GM19043 (cell line): ENCODE results near the gene TBCCD1.

Source experiments
- ATAC-seq: cut with Tn5 transposase; IDR thresholded peaks from one replicate; pipeline ENCODE4 v1.9.1; 2021; ENCODE audit warnings: low read depth; ENCODE audit not compliant: unreplicated experiment

TBCCD1 gene

DNA sequence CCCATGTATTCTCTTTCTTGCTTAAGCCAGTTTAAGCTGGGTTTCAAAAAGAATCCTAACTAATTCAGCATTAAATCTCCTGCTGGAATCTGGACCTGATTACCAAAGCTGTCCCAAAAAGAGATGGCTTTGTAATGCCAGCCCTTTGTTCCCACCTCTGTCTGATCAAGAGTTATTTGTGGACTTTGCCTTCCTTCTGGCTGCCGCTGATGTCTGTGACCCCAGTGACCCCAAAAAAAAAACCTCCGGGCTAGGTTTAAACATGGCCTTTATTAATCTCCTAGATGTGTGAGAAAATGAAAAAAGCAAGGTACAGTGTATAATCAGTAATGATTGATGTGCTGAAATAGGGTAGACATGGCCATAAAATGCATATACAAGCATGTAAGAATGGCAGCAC, 43.7 kb downstream of the TBCCD1 start:
- no peak for ATAC-seq

DNA sequence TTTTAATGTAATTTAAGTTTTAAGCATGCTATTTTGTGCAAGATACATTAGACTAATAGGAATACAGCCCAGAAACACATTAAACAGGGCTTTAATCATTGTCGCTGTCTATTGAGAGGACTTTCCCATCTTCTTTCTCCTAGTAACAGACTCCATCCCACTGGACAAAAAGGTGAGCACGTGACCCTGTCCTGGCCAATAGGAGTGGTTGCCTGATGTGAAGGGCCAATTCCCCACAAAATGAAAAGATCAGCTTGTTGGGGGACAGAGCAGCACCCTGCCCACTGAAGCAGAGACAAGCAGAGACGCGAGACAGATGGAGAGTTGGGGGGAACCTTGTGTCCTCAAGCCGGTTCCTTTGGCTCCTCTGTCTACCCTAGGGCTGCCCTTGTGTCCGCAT, 44.1 kb downstream of the TBCCD1 start:
- ATAC-seq: no peak

DNA sequence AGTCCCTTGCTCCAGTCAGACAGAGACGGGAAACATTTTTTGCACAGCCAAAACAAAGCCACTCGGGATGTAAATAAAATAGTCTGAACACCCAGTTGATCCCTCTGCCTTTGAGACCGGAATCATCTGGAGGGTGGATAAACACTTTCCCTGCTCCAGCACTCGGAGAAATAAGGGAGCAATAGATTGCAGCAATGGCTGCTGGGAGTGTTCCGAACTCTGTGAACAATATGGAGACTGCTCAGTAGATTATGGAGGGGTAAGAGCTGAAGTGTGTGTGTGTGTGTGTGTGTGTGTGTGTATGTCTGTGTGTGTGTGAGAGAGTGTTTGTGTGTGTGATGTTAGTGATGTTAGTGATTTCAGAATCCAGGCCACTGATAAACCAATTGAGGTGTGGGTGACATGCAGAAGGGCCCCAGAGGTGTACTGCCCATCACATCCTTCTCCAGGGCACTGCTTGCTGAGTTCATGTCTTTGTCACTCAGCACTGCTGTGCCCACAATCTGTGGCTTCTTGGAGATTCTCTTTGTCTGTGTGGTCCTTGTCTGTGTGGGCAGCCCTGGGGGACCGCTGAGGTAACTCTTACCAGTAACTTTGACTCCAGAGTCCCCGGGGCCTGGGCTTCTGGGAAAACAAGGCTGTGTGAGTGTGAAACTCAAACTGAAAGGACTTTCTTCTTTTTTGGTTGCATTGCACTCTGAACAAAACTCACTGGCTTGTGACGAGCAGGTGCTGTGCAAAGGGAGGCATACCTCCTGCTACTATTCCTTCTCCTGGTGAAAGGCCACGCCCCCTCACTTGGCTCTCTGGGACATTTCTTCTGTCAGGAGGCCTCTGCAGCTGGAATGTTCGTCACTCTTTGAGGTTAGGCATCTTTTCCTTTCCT, 45.9 kb downstream of the TBCCD1 start:
- peak; percentile 66 for ATAC-seq

DNA sequence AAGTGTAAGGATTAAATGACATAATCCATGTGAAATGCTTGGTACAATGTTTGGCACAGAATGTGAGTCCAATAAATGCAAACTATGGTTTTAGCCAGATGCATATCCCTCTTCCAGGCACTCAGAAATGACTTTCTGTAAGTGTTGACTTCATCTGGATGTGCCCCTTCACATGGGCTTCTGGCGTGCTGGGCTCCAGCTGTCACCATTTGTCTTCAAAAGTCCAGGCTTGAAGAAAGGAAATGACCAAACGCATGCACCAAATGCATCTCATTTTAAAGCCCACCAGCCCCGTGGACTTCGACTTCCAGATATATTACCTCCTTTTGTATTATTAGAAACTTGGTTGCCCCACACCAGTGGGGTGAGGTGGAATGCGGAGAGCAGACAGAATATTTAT, 46.7 kb downstream of the TBCCD1 start:
- no peak for ATAC-seq

DNA sequence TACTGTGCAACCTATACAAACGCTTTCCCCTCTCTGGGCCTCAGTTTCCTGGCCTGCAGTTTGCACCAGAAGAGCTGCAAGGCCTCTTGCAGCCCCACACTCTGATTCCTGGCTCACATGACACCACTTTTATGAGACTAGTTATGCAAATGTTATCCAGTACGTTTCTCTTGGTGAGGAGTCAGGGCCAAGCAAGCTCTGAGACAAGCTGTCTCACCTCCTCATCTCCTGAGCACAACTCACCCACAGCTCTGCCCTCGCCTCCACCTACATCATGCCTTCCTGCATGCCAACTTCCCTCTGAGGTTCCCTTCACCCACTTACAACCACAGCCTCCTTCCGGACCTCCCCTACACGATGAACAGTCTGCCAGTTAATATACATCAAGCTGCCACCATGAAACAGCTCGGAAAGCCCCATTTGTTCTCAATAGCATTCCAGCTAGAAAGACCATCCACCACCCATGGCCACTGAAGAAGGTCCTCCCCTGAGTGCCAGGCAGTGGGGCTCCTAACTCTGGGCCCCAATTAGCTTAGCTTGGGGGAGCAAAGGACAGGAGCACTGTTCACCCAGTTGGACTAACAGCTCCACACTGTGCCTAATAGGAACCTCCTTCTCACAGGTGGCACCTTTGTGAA, 48.0 kb downstream of the TBCCD1 start:
- ATAC-seq: peak; percentile 31

DNA sequence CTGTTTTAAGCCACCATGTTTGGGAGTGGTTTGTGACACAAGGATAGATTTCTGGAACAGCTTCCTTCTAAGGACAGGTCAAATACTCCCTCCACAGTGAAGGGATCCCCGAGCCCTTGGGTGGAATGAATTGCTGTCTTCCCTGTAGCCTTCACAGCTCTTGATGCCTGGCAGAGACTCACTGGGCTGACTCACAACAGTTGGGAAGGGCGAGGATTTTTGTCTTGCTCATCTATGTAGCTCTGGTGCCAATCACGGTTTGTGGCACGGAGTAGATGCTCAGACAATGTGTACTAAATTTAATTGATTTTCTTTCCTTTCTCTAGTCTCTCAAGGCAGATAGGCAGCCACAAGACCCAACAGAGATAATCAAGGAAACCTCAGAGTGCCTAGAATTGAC, 49.9 kb downstream of the TBCCD1 start:
- ATAC-seq: no peak

DNA sequence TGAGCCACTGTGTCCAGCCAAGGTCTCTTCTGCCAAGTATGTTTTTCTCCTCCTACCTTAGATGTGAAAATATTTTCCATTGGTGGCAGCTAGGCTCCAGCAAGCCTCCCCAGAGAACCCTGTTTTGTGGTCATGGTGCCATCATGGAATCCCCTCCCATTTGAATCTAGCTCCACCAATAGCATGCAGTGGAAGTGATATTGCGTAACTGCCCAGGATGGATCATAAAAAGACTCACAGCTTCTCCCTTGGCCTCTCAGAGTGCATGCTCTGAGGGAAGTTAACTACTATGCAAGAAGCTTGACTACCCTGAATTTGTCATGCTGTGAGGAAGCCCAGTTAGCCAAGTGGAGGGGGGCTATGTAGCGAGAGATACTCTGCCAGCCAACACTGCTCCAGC, 50.5 kb downstream of the TBCCD1 start:
- no peak for ATAC-seq

DNA sequence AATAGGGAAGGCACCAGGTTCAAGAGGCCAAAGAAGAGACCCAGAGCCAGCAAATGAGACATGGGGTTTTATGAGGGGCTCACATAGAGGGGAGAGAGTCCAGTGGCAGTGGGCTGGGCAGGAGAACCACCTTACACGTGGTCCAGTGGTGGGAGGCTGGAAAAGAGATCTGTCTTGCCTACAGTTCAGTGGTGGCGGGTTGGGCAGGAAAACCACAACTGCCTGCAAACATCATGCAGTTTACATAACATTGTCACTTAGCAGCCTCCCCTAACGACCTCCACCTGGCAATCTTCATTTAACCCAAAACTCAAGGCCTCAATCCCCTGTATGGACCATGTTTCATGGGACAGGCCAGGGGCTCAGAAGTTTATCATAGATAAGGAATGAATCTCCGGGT, 52.0 kb downstream of the TBCCD1 start:
- no peak for ATAC-seq

DNA sequence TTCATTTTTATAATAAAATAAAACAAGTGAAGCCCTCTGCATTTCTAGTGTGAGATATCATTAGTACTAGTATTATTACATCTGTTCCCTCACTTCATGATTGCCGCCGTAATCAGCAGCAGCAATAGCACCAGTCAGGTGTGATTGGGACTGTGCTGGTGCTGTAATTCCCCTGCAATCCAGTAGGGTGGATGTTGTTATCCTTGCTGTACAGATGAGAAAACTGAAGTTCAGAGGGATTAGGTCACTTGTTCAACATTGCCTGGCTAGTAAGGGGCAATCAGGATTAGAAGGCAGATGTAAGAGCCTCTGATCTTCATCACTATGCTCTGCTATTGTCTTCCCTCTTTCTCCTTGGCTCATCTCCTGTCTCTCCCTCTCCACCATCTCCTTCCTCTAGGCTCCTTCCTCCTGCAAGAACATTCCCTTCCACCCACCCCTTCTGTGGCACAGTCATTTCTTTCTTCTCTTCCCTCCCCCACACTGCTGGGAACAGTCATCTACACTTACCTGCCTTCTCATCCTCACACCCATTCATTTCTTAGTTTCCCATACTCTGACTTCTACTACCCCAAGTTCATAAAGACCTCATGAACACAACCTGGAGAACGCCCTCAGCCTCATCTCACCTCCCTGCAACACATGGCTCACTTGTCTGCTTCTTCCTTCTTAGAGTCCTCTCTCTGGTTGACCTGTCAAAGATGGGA, 52.7 kb downstream of the TBCCD1 start:
- ATAC-seq: no peak

DNA sequence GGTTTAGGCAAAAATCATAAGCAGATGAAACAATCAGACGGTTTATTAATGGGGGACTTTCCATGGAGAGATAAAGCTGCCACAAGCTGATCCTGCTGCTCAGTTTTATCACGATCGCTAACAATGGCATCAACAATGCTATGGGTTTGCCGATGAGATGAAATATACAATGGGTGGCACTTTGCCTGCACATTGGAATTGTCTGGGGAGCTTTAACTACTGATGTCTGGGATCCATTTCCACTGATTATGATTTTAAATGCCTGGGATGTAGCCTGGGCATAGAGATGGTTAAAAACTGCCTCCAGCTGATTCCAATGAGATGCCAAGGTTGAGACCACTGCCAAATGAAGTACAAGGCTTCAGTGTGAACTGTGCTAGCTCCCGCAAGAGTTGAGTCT, 53.8 kb downstream of the TBCCD1 start:
- no peak for ATAC-seq

DNA sequence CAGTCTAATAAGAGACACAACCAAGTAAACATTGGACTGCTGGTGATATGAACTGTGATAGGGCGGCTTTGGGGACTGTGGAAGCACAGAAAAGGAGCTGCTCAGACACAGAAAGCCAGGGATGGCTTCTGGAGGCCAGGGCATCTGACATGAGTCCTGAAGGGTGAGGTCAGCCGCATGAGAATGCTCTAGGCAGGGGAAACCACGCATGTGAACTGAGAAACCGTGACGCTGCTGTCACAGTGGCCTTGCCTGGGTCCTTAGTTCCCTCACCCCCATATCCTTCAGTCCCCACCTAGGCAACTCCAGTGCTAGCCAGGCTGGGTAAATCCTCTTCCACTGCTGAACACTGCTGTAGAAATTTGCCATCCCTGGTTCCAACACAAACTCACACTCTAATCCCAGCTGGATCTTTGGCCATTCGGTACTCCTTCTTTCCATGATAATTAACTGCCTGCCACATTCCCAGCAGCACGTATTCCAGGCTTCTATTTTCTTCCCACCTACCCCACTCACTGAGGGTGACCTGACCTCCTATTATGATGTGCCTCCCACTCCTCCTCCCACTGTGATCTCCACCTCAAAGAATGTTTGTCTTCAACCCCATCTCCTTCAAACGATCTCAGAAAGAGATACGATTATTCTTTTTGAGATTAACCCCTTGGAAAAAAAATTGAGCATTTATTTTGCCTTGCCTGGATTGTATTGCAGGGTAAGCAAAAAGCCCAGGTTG, 54.4 kb downstream of the TBCCD1 start:
- ATAC-seq: no peak

DNA sequence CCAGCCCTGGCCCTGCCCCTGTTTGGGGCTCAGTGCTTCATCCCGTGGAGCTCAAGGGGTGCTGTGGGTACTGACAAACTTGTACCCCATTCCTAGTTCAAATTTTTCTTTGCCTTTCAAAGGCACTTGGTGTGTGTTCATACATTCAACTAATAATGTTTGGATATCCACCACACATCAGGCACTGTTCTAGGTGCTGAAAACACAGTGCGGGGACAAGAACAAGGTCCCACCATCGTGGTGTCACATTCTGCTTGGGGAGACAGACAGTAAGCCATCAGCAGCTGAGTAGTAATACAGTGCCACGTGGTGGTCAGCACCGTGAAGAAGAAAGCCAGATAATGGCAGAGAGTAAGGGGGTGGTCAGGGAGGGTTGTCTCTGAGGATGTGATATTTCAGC, 55.4 kb downstream of the TBCCD1 start:
- no peak for ATAC-seq

DNA sequence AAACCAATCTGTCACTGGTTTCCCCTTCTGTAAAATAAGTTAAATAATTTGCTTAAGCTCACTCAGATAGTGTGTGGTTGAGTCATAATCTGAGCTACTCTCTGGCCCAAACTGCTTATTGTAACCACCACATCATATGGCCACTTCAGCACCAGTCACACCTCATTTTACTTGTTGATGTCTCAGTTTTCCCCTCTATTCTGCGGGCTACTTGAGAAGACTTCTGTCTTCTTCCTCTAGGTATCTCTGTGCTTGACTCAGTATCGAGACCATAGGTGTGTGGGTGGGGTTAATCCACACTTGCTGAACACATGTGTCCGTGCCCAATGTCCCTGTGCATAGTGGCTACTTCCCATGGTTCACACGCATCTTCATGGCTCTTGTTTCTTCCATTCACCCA, 55.9 kb downstream of the TBCCD1 start:
- ATAC-seq: peak; percentile 78

DNA sequence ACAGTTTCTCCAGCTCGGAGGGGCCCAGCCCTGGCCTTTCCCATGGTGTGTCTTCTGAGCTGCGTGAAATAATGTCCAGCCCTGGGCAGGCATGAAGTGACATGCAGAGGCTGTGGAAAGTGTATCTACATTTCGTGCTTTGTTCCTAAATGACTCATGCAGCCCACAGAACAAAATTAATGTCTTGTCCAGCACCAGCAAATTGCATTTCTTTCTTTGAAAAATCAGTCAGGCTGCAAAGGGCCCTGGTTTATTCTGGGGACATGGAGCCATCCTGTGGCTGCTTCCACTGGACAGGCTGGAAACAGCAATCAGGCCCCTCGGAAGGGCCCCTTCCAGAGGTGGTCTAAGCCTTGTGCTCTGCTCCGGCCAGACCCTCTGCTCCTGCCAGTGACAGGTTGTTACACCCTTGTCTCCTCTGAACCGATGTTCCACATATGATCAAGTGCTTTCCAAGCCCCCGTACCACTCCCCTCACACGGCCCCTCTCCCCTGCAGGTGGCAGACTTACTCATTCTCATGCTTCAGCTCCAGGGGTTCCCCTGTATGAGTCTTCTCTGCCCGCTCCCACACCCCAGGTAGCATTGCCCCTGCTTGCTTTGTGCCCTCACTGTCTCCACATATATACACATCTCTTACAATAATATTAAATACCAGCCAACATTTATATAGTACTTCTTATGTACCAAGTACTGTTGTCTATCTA, 56.6 kb downstream of the TBCCD1 start:
- ATAC-seq: no peak

DNA sequence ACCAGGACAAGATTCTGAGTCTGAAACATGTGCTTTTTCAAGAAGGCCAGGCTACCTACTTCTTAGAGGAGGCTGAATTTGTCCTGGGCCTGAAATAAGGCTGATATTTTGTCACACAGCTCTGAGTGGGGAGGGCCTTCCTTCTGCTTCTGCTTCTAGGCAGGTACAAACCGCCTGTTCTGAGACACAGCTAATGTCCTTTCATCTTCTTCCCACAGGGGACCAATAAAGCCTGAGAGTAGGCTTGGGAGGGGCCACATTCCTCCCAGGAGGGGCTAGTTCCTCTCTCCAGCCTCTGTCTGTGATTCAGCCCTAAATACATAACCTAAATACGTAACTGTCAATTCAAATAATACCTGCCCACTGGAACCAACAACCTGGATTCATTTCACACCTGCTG, 57.7 kb downstream of the TBCCD1 start:
- ATAC-seq: no peak

DNA sequence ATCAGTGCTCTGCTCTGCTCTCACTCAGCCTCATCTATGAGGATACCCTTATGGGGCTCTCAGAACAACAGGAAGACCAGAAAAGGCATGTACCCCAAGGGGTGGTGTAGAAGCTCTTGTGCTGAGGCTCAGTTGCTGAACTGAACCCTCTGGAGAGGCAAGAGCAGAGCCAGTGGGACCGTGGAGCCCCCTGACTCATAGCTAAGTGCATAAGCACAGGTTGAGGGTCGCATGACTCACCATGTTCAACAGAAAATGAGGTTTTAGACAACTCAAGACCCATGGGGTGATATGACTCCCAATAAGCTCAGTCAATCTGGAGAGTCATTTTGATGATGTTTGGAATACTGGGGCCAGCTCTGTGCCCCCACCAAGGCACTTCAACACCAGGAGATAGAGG, 60.3 kb downstream of the TBCCD1 start:
- no peak for ATAC-seq

DNA sequence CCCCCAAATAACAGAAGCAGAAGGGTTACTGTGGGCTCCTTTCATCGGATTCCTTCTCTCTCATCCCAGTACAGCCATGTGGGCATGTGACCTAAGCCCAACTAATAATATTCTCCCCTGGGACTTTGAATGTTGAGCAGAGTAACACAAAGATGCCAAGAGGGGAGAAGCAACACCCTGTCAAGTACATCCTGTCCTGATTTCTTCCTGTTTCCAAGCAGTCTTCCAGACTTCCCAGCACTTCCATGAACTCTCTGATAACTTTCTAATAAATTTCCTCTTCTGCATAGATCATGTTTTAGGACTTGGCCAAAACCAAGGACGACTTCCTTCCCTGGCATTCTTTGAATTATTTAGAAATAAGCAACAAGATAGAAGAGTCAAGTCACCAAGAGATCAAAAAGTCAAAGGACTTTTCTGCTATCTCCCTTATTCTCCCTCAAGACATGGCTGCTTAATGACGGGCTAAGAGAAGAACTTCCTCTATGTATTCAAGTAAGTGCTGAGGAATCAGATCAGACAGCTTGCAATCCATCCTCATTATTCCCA, 60.9 kb downstream of the TBCCD1 start:
- no peak for ATAC-seq

DNA sequence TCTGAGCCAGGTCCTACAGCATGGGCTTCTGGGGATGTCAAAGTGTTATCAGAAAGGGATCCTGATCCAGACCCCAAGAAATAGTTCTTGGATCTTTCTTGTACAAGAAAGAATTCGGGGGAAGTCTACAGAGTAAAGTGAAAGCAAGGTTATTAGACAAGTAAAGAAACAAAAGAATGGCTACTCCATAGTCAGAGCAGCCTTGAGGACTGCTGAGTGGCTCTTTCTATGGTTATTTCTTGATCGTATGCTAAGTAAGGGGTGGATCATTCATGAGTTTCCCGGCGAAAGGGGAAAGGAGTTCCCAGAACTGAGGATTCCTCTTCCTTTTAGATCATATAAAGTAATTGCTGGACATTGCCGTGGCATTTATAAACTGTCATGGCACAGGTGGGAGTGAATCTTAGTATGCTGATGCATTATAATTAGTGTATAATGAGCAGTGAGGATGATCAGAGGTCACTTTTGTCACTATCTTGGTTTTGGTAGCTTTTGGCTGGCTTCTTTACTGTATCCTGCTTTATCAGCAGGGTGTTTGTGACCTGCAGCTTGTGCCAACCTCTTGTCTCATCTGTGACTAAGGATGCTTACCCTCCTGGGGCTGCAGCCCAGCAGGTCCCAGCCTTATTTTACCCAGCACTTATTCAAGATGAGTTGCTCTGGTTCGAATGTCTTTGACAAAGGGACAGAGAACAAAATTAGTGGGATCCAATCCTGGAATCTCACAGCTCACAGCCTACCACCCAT, 64.0 kb downstream of the TBCCD1 start:
- ATAC-seq: no peak
